Endothelial cell of umbilical vein (primary cell): ENCODE data around the gene RER1. TPM values are rescaled to one million over a fixed set of nuclear protein-coding genes. Genes with fewer than 3 reads are reported as not detected.

Source experiments
- BruUV-seq: library from RNA; stranded (reverse); fragments of 400-500 nt; replicated peaks from 2 replicates; lab custom pipeline; 2021; lab: Mats Ljungman, UMichigan
- CTCF ChIA-PET: fragments of 300-600, 350-600 bp; sonication (Branson Sonifier 250); formaldehyde crosslinking; loops from one replicate; lab custom pipeline; 2021; ENCODE audit warnings: antibody characterized with exemption, inconsistent platforms; lab: Charles Lee
- POLR2A ChIA-PET: fragments of 300-600, 350-600 bp; sonication (Branson Sonifier 250); formaldehyde crosslinking; loops from one replicate; lab custom pipeline; 2021; ENCODE audit warnings: antibody characterized with exemption, inconsistent platforms; lab: Charles Lee
- DNase-seq: peaks from one replicate; pipeline ENCODE4 v3.0.0-alpha.2; 2011; ENCODE audit warnings: low read depth, low spot score
- FAIRE-seq: peaks from 2 replicates; lab custom pipeline; 2011; peaks lifted over from hg19 to GRCh38; lab: Jason Lieb, UNC
- H2AFZ ChIP-seq: 2 replicates; pipeline ENCODE4 v1.6.0; 2012; ENCODE audit warnings: low read depth, low read length, control low read depth, inconsistent platforms
- H3K27ac ChIP-seq: 2 replicates; pipeline ENCODE4 v1.5.1; 2011; ENCODE audit warnings: low read depth, mild to moderate bottlenecking, control low read depth, low read length, moderate library complexity; ENCODE audit not compliant: insufficient read depth
- H3K27me3 ChIP-seq, 2 experiments: 2 replicates each; pipeline versions ENCODE4 v1.6.0 to v1.6.1; 2011; ENCODE audit warnings: low read length in 2 of 2, mixed read lengths in 1 of 2; ENCODE audit not compliant: control insufficient read depth in 2 of 2, insufficient read depth in 2 of 2
- H3K36me3 ChIP-seq, 2 experiments: 2 replicates in 1 of 2; 3 replicates in 1 of 2; pipeline ENCODE4 v1.5.1; 2011; ENCODE audit warnings: low read length in 2 of 2, mild to moderate bottlenecking in 1 of 2, moderate library complexity in 1 of 2; ENCODE audit not compliant: control insufficient read depth in 2 of 2, insufficient read depth in 2 of 2; ENCODE audit errors: extremely low read depth in 1 of 2
- H3K4me1 ChIP-seq: 3 replicates; pipeline ENCODE4 v1.5.1; 2011; ENCODE audit warnings: mild to moderate bottlenecking, low read length; ENCODE audit not compliant: control insufficient read depth, insufficient read depth; ENCODE audit errors: extremely low read depth
- H3K4me2 ChIP-seq: 2 replicates; pipeline ENCODE4 v1.6.1; 2011; ENCODE audit warnings: low read length, control low read depth, mixed read lengths; ENCODE audit not compliant: insufficient read depth
- H3K4me3 ChIP-seq, 3 experiments: fragments of 200-600 bp in 1 of 3; sonication (generic), shearing (Covaris generic) in 1 of 3; replicated peaks in 1 of 3; 2 replicates each; pipeline ENCODE4 v1.5.1; 2011 to 2016; ENCODE audit warnings: control low read depth in 3 of 3, low read length in 3 of 3, mild to moderate bottlenecking in 2 of 3, inconsistent platforms in 1 of 3, low read depth in 1 of 3, moderate library complexity in 1 of 3; ENCODE audit not compliant: insufficient read depth in 1 of 3
- H3K79me2 ChIP-seq: 2 replicates; pipeline ENCODE4 v1.6.0; 2012; ENCODE audit warnings: low read length, inconsistent platforms; ENCODE audit not compliant: control insufficient read depth, insufficient read depth
- H3K9ac ChIP-seq: replicated peaks from 2 replicates; pipeline ENCODE3; 2011; ENCODE audit warnings: low read length, control low read depth; ENCODE audit not compliant: insufficient read depth; ENCODE audit errors: extremely low read depth
- H3K9me1 ChIP-seq: replicated peaks from 3 replicates; pipeline ENCODE4 v1.6.0; 2011; ENCODE audit warnings: mild to moderate bottlenecking, low read length; ENCODE audit not compliant: control insufficient read depth, insufficient read depth; ENCODE audit errors: extremely low read depth
- H3K9me3 ChIP-seq: replicated peaks from 2 replicates; pipeline ENCODE4 v1.5.1; 2012; ENCODE audit warnings: low read length, inconsistent platforms; ENCODE audit not compliant: control insufficient read depth, insufficient read depth
- H4K20me1 ChIP-seq: replicated peaks from 2 replicates; pipeline ENCODE3; 2011; ENCODE audit warnings: mild to moderate bottlenecking, low read length; ENCODE audit not compliant: control insufficient read depth, insufficient read depth; ENCODE audit errors: extremely low read depth
- CTCF ChIP-seq, 2 donors: IDR thresholded peaks; 1 replicate in 1 of 2; 2 replicates in 1 of 2; pipeline ENCODE4 v1.5.1; 2011; ENCODE audit warnings: low read length in 2 of 2, mild to moderate bottlenecking in 2 of 2, moderate library complexity in 2 of 2, control low read depth in 1 of 2, inconsistent platforms in 1 of 2, low read depth in 1 of 2; ENCODE audit not compliant: insufficient read depth in 1 of 2; ENCODE audit errors: extremely low read depth in 1 of 2
- EZH2 ChIP-seq: IDR thresholded peaks from 2 replicates; pipeline ENCODE4 v1.6.1; 2012; ENCODE audit warnings: borderline replicate concordance, low read depth, mild to moderate bottlenecking, moderate library complexity, low read length, inconsistent platforms; ENCODE audit not compliant: severe bottlenecking
- FOS ChIP-seq: IDR thresholded peaks from 2 replicates; pipeline ENCODE4 v1.6.1; 2011; ENCODE audit warnings: mild to moderate bottlenecking, low read length, moderate library complexity, borderline replicate concordance; ENCODE audit not compliant: insufficient read depth
- GATA2 ChIP-seq: IDR thresholded peaks from 2 replicates; pipeline ENCODE4 v1.7.0; 2011; ENCODE audit warnings: low read depth, mild to moderate bottlenecking, moderate library complexity, mixed read lengths, low read length; ENCODE audit not compliant: insufficient read length, insufficient read depth
- JUN ChIP-seq: IDR thresholded peaks from 2 replicates; pipeline ENCODE4 v1.6.1; 2011; ENCODE audit warnings: borderline replicate concordance, low read depth; ENCODE audit not compliant: insufficient read length, insufficient read depth
- MAX ChIP-seq: IDR thresholded peaks from 2 replicates; pipeline ENCODE4 v1.6.1; 2011; ENCODE audit not compliant: insufficient read depth, insufficient read length
- MYC ChIP-seq: IDR thresholded peaks from one replicate; pipeline ENCODE4 v1.6.1; 2011; ENCODE audit warnings: mild to moderate bottlenecking, low read depth, low read length
- POLR2A ChIP-seq: IDR thresholded peaks from 2 replicates; pipeline ENCODE4 v1.6.1; 2012; ENCODE audit warnings: low read depth, mild to moderate bottlenecking, control low read depth, low read length
- POLR2AphosphoS5 ChIP-seq: IDR thresholded peaks from 2 replicates; pipeline ENCODE4 v1.6.1; 2012; ENCODE audit warnings: low read depth, mild to moderate bottlenecking, control low read depth, low read length, moderate library complexity; ENCODE audit not compliant: insufficient read depth
- dilution Hi-C: fragments of 300-500 bp; cut with MboI; formaldehyde crosslinking; loops from one replicate; pipeline ENCODE4 v1.15.0; 2019; ENCODE audit warnings: low sequenced_read_pairs; ENCODE audit not compliant: extremely low pct_ligation_motif_present
- intact Hi-C: fragments of 100-400 bp; cut with micrococcal nuclease; formaldehyde crosslinking; loops from one replicate; pipeline ENCODE4 v1.10.0; 2022
- polyA plus RNA-seq, 4 experiments: library from polyadenylated mRNA; depleted of rRNA in 3 of 4; stranded (reverse) in 3 of 4; unstranded in 1 of 4; fragments of >200 nt; gene quantifications; 2 replicates each; pipeline versions ENCODE4 v1.2.1 to v1.2.3, GENCODE V29; 2011 to 2012; ENCODE audit warnings: missing spikeins in 1 of 4
- total RNA-seq: library from RNA; stranded (reverse); gene quantifications from 2 replicates; pipeline ENCODE4 v1.2.3, GENCODE V29; 2021

The RER1 gene
- total and polyA plus RNA-seq, 2 donors (not counting 3 experiments of a cell fraction or from before 2014, with no cell fraction given): 179 to 292 TPM

- TF ChIP-seq EZH2 (no peak), POLR2AphosphoS5 (no peak), MYC (no peak), JUN (no peak), POLR2A (no peak), CTCF (IDR thresholded peaks at IDR 0.05; ENCODE audit: extremely low read depth in 1 of 2, insufficient read depth in 1 of 2, low read depth in 1 of 2, low read length in 2 of 2) (no peak), MAX (no peak), GATA2 (no peak), FOS (no peak)
- dilution Hi-C loops (no loop called here), intact Hi-C loops (no loop called here)
- Histone ChIP-seq H3K36me3 (no peaks in the 10 kb centered on the region), H3K9me1 (no peaks in the 10 kb centered on the region), H3K4me1 (peaks cover 27% of the 10 kb centered on the region), H2AFZ (no peak overlapping the region), H3K27ac (no peak overlapping the region), H3K4me3 (no peak overlapping the region), H3K9ac (no peak overlapping the region), H4K20me1 (no peaks in the 10 kb centered on the region), H3K9me3 (no peaks in the 10 kb centered on the region), H3K79me2 (no peaks in the 10 kb centered on the region), H3K27me3 (no peaks in the 10 kb centered on the region), H3K4me2 (no peak overlapping the region)
- CTCF ChIA-PET: no interaction called here
- FAIRE-seq (no peak), DNase-seq (no peak)
- POLR2A ChIA-PET: interaction anchor here (0.6 kb wide), 1 partner anchor 99 kb away, joined by 3 read pairs; no protein-coding TSS in a partner anchor
- BruUV-seq: no TSS peak
These were observed 58.2 kb downstream of the RER1 start for GRCh38 chr1:2449636-2450454.
